MCF 10A (cell line): ENCODE measurements around the gene UBE2E1. TPM values are rescaled to one million over a fixed set of nuclear protein-coding genes. Genes with fewer than 3 reads are reported as not detected.
"Not testable (repeated sequence)": the region's sequence is repeated elsewhere in the genome, so short reads cannot be mapped to it uniquely, and the experiment has no call there.

ENCODE experiments used
- BruUV-seq: library from RNA; stranded (reverse); fragments of 400-500 nt; replicated peaks from 2 replicates; lab custom pipeline; 2021; lab: Mats Ljungman, UMichigan
- CTCF ChIA-PET: fragments of 300-600 bp; sonication (Branson Sonifier 250); formaldehyde crosslinking; extraction: SDS; loops from one replicate; lab custom pipeline; 2021; ENCODE audit warnings: antibody characterized with exemption, inconsistent platforms; lab: Yijun Ruan, JAX
- POLR2A ChIA-PET: fragments of 300-600, 350-650 bp; sonication (Branson Sonifier 250); formaldehyde crosslinking; extraction: SDS; loops from one replicate; lab custom pipeline; 2020; ENCODE audit warnings: antibody characterized with exemption, inconsistent platforms; lab: Yijun Ruan, JAX
- DNase-seq: peaks from one replicate; pipeline ENCODE4 v3.0.0-alpha.2; 2018; ENCODE audit not compliant: unreplicated experiment
- H3K27ac Mint-ChIP-seq: one replicate; pipeline ENCODE4 v1.8.0; 2022; ENCODE audit warnings: mild to moderate bottlenecking, low read depth, mixed read lengths; ENCODE audit not compliant: unreplicated experiment
- H3K27me3 Mint-ChIP-seq: one replicate; pipeline ENCODE4 v1.8.0; 2022; ENCODE audit warnings: mixed read lengths; ENCODE audit not compliant: insufficient read depth, unreplicated experiment
- H3K36me3 Mint-ChIP-seq: one replicate; pipeline ENCODE4 v1.8.0; 2022; ENCODE audit warnings: mild to moderate bottlenecking, moderate library complexity, mixed read lengths; ENCODE audit not compliant: insufficient read depth, unreplicated experiment
- H3K4me1 Mint-ChIP-seq: one replicate; pipeline ENCODE4 v1.8.0; 2022; ENCODE audit warnings: mixed read lengths; ENCODE audit not compliant: insufficient read depth, unreplicated experiment
- H3K4me3 Mint-ChIP-seq: one replicate; pipeline ENCODE4 v1.8.0; 2022; ENCODE audit warnings: mild to moderate bottlenecking, moderate library complexity, mixed read lengths; ENCODE audit not compliant: unreplicated experiment
- H3K9me3 Mint-ChIP-seq: one replicate; pipeline ENCODE4 v1.8.0; 2022; ENCODE audit warnings: mixed read lengths; ENCODE audit not compliant: unreplicated experiment
- intact Hi-C: fragments of 100-400 bp; cut with micrococcal nuclease; formaldehyde crosslinking; loops from 2 replicates; pipeline ENCODE4 v1.14.1; 2022
- total RNA-seq: library from RNA; stranded (reverse); gene quantifications from 2 replicates; pipeline ENCODE4 v1.2.3, GENCODE V29; 2022
- TF ChIP-seq, protein P1 (sequence below): fragments of 200-600 bp; IDR thresholded peaks from one replicate; pipeline ENCODE4 v1.8.0; 2022; ENCODE audit warnings: antibody characterized with exemption, mild to moderate bottlenecking; ENCODE audit not compliant: unreplicated experiment

UBE2E1 gene
- total RNA-seq, 1 experiment from 2014 or later = 128 TPM

DNA sequence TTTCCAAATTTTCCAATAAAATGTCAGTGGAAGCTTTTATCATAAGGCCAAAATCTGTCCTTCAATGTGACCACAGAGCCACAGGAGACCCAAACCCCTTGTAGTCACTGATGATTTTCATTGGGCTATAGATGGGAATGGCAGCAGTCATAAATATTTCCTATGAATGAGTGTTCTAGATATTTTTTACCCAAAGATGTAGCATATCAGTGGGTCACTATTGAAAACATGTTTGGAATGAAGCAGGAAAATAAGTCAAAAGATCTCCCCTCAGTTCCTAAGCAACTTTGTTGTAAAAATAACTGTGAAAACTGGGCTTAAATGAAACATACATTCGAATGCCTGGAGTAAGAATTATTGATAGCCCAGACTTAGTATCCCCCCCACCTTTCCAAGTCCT lies 62.1 kb downstream of the UBE2E1 start:
- ChIA-PET POLR2A (no interaction called here), CTCF (no interaction called here)
- Mint-ChIP-seq H3K4me1 (peaks cover 6% of the 10 kb centered on the region), H3K27ac (peak overlapping the region; percentile 39), H3K27me3 (no peaks in the 10 kb centered on the region), H3K9me3 (no peaks in the 10 kb centered on the region), H3K4me3 (no peak overlapping the region), H3K36me3 (peaks cover 7% of the 10 kb centered on the region)
- TF ChIP-seq, protein P1, sequence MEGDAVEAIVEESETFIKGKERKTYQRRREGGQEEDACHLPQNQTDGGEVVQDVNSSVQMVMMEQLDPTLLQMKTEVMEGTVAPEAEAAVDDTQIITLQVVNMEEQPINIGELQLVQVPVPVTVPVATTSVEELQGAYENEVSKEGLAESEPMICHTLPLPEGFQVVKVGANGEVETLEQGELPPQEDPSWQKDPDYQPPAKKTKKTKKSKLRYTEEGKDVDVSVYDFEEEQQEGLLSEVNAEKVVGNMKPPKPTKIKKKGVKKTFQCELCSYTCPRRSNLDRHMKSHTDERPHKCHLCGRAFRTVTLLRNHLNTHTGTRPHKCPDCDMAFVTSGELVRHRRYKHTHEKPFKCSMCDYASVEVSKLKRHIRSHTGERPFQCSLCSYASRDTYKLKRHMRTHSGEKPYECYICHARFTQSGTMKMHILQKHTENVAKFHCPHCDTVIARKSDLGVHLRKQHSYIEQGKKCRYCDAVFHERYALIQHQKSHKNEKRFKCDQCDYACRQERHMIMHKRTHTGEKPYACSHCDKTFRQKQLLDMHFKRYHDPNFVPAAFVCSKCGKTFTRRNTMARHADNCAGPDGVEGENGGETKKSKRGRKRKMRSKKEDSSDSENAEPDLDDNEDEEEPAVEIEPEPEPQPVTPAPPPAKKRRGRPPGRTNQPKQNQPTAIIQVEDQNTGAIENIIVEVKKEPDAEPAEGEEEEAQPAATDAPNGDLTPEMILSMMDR = no peak
- BruUV-seq = no TSS peak
- intact Hi-C loops = no loop called here
- no peak for DNase-seq

- no peak overlapping the region for H3K4me3 Mint-ChIP-seq
- no peaks in the 10 kb centered on the region for H3K27me3 Mint-ChIP-seq
- peaks cover 7% of the 10 kb centered on the region for H3K36me3 Mint-ChIP-seq
- no TSS peak for BruUV-seq
- intact Hi-C loops = no loop called here
- no peak for DNase-seq
- peaks cover 17% of the 10 kb centered on the region for H3K4me1 Mint-ChIP-seq
- H3K9me3 Mint-ChIP-seq = no peaks in the 10 kb centered on the region
- POLR2A ChIA-PET = no interaction called here
- CTCF ChIA-PET = interaction anchor here (1.0 to 1.1 kb wide), 2 partner anchors 15 to 16 kb away, joined by 3 read pairs; no protein-coding TSS in a partner anchor
- TF ChIP-seq, protein P1 = no peak
- H3K27ac Mint-ChIP-seq = no peak overlapping the region
Observed at GRCh38 chr3:23869977-23870662, 64.4 kb downstream of the UBE2E1 start.

GRCh38 chr3:23870663-23871043 lies 64.9 kb downstream of the UBE2E1 start:
- CTCF ChIA-PET = interaction anchor here (1.0 kb wide), 1 partner anchor 16 kb away, joined by 3 read pairs; no protein-coding TSS in a partner anchor
- H3K4me3 Mint-ChIP-seq, H3K27ac Mint-ChIP-seq, POLR2A ChIA-PET, DNase-seq, H3K9me3 Mint-ChIP-seq, H3K36me3 Mint-ChIP-seq, BruUV-seq, H3K27me3 Mint-ChIP-seq, intact Hi-C loops: not testable (repeated sequence)
- peaks cover 17% of the 10 kb centered on the region for H3K4me1 Mint-ChIP-seq

DNA sequence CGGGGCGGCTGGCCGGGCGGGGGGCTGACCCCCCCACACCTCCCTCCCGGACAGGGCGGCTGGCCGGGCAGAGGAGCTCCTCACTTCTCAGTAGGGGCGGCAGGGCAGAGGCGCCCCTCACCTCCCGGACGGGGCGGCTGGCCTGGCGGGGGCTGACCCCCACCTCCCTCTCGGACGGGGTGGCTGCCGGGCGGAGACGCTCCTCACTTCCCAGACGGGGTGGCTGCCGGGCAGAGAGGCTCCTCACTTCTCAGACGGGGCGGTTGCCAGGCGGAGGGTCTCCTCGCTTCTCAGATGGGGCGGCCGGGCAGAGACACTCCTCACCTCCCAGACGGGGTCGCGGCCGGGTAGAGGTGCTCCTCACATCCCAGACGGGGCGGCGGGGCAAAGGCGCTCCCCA lies 65.6 kb downstream of the UBE2E1 start:
- H3K27ac Mint-ChIP-seq, POLR2A ChIA-PET, H3K4me3 Mint-ChIP-seq, BruUV-seq, H3K36me3 Mint-ChIP-seq, H3K27me3 Mint-ChIP-seq, DNase-seq, CTCF ChIA-PET, H3K9me3 Mint-ChIP-seq, intact Hi-C loops: not testable (repeated sequence)
- H3K4me1 Mint-ChIP-seq = peaks cover 15% of the 10 kb centered on the region

DNA sequence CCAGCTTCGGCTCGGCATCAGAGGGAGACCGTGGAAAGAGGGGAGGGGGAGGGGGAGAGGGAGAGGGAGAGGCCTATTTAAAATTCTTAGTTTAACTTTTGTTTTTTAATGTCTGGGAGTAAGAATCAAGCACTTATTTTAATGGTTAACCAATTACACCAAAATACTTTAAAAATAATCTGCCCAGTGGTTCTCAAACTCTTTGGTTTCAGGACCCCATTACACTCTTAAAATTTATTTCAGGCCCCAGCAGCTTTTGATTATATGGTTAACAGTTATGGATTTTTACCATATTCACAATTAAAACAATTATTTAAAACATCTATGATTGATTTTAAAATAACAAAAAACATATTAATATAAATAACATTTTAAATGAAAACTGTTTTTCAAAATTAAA lies 66.6 kb downstream of the UBE2E1 start:
- H3K4me1 Mint-ChIP-seq = peaks cover 25% of the 10 kb centered on the region
- TF ChIP-seq, protein P1 = no peak

More for the DNA sequence above, 66.6 kb downstream of the UBE2E1 start:
- H3K27ac Mint-ChIP-seq = no peak overlapping the region
- no peak overlapping the region for H3K4me3 Mint-ChIP-seq
- no peaks in the 10 kb centered on the region for H3K9me3 Mint-ChIP-seq
- ChIA-PET CTCF (no interaction called here), POLR2A (interaction anchor here (1.2 kb wide), 1 partner anchor 10 kb away, joined by 3 read pairs; no protein-coding TSS in a partner anchor)
- H3K27me3 Mint-ChIP-seq = no peaks in the 10 kb centered on the region
- peaks cover 7% of the 10 kb centered on the region for H3K36me3 Mint-ChIP-seq
- no TSS peak for BruUV-seq
- intact Hi-C loops = no loop called here
- no peak for DNase-seq
